AG04449 (cell line): ENCODE measurements around the gene FAM83G.

Experiments used
- CTCF ChIA-PET: fragments of 350-600 bp; formaldehyde crosslinking; extraction: SDS; loops from one replicate; lab custom pipeline; 2021; ENCODE audit warnings: antibody characterized with exemption; lab: Yijun Ruan, JAX
- POLR2A ChIA-PET: fragments of 400-600, 350-600 bp; formaldehyde crosslinking; extraction: SDS; loops from one replicate; lab custom pipeline; 2020; ENCODE audit warnings: antibody characterized with exemption, inconsistent platforms; lab: Yijun Ruan, JAX
- DNase-seq: peaks from one replicate; pipeline ENCODE4 v3.0.0-alpha.2; 2010; ENCODE audit warnings: low read depth, low spot score
- H3K4me3 ChIP-seq: 2 replicates; pipeline ENCODE4 v1.5.1; 2011; ENCODE audit warnings: low read depth, mild to moderate bottlenecking, control low read depth, low read length
- TF ChIP-seq, protein P1 (sequence below): IDR thresholded peaks from one replicate; pipeline ENCODE4 v1.5.1; 2011; ENCODE audit warnings: mild to moderate bottlenecking, moderate library complexity, low read length, control low read depth, inconsistent platforms; ENCODE audit not compliant: insufficient read depth; ENCODE audit errors: missing control alignments

Gene FAM83G

DNA sequence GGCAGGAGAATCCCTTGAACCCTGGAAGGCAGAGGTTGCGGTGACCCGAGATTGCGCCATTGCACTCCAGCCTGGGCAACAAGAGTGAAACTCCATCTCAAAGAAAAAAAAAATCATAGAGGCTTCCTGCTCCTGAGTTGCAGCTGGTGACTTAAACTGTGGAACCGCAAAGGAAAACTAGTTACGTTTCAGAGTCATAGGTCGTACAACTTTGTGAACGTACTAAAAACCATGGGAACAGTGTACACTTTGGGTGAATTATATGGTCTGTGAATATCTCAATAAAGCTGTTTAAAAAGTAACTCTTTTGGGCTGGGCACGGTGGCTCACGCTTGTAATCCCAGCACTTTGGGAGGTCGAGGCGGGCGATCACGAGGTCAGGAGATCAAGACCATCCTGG is 29.0 kb downstream of the FAM83G start:
- ChIA-PET POLR2A (no interaction called here), CTCF (interaction anchor here (11.8 kb wide), 1 partner anchor 12 kb away, joined by 113 read pairs; no protein-coding TSS in a partner anchor)
- TF ChIP-seq, protein P1, sequence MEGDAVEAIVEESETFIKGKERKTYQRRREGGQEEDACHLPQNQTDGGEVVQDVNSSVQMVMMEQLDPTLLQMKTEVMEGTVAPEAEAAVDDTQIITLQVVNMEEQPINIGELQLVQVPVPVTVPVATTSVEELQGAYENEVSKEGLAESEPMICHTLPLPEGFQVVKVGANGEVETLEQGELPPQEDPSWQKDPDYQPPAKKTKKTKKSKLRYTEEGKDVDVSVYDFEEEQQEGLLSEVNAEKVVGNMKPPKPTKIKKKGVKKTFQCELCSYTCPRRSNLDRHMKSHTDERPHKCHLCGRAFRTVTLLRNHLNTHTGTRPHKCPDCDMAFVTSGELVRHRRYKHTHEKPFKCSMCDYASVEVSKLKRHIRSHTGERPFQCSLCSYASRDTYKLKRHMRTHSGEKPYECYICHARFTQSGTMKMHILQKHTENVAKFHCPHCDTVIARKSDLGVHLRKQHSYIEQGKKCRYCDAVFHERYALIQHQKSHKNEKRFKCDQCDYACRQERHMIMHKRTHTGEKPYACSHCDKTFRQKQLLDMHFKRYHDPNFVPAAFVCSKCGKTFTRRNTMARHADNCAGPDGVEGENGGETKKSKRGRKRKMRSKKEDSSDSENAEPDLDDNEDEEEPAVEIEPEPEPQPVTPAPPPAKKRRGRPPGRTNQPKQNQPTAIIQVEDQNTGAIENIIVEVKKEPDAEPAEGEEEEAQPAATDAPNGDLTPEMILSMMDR = no peak
- DNase-seq = no peak
- H3K4me3 ChIP-seq = no peak overlapping the region

DNA sequence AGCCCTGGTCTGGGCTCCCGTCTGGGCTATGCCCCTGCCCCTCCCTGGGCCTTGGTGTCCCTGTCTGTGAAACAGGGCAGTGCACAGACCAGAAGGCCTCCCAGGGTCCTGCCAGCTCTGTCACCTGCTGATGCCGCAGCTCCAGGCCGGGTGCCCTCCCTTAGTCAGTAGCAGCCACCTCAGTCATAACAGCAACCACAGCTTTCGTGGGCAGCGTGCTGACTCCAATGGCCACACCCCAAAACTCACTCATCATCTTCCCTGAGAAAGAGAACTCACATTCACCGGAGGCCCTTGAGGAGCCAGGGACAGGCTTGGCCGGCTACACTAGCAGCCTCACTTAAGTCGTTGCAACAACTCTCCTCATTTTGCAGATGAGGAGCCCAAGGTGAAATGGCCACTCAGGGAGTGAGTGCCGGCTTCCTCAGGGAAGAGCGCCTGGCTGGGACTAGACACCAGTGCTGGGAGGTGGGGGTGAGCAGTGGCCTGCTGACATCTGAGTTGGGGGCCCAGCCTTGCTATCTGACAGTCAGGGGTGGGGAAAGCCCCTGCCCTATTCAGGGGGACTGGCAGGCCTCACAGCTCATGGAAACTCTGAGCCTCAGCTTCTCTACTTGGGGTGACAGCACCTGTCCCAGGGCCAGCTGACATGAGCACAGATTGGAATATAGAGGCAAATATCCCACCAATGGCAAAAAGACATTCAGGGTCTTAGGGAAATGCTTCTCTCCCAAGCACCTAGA is 30.0 kb downstream of the FAM83G start:
- TF ChIP-seq, protein P1 = no peak
- no peak for DNase-seq
- ChIA-PET POLR2A (no interaction called here), CTCF (interaction anchor here (5.5 to 11.8 kb wide), 2 partner anchors 11 to 15 kb away, joined by 48 to 113 read pairs; no protein-coding TSS in a partner anchor)
- no peak overlapping the region for H3K4me3 ChIP-seq

DNA sequence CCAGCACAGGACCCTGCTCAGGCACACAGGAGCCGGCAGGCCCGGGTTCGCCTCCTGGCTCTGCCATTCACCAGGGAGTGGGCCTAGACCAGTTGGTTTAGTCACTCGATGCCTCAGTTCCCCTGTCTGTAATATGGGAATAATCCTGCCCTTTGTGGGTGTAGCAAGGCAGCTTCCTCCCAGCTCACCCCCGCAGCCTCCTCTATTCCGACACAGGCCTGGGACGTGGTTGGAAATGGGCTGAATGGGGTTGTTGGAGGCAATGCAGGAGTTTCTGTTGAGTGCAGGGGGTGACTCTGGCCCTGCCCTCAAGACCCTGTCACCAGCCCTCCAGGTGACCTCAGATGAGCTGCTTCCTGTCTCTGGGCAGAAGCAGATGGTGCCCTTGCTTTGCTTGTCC is 32.8 kb downstream of the FAM83G start:
- no peak for DNase-seq
- ChIA-PET CTCF (interaction anchor here (1.1 to 5.5 kb wide), 2 partner anchors 12 to 22 kb away, joined by 3 to 48 read pairs; no protein-coding TSS in a partner anchor), POLR2A (interaction anchor here (0.7 kb wide), 1 partner anchor 11 kb away, joined by 3 read pairs; no protein-coding TSS in a partner anchor)
- TF ChIP-seq, protein P1 = no peak
- H3K4me3 ChIP-seq = no peak overlapping the region

DNA sequence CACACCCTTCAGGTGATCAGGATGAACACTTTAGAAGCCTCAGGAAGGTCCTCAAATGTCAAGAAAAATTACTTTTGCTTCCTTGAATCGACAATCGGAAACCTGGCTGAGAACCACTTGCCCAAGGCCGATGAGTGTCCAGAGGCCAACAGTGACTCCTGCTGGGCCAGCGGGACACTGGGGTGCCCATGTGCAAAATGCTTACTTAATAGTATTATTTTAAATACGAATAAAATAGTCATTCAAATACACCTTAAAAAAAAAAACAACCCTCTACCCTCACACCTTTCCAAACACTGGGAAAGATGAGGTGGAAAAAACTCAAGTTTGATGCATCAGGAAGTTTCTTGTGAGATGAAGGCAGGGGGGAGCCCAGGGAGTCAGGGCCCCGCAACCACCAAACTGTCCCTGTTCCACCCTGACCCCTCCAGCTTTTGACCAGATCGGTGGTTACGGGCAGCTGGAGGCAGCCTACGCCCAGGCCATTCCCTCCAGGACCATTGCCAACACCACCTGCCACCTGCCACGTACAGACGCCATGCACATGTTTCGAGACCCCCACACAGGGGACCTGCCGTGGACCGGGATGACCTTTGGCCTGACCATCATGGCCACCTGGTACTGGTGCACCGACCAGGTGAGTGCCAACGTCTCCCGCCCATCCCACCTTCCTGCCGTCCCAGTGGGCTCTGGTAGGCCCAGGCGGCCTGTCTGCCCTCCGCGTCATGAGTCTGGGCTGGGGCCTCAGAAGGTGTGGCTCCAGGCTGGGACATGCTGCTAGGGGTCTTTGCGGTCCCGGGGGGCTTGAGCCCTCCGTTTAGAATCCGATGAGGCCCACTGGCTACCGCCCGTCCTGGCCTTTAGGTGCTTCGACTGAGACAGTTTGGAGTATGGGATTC is 33.7 kb downstream of the FAM83G start:
- H3K4me3 ChIP-seq = no peak overlapping the region
- no peak for DNase-seq
- CTCF ChIA-PET = interaction anchor here (5.5 kb wide), 1 partner anchor 11 kb away, joined by 48 read pairs; no protein-coding TSS in a partner anchor
- TF ChIP-seq, protein P1 = no peak
- POLR2A ChIA-PET = no interaction called here

DNA sequence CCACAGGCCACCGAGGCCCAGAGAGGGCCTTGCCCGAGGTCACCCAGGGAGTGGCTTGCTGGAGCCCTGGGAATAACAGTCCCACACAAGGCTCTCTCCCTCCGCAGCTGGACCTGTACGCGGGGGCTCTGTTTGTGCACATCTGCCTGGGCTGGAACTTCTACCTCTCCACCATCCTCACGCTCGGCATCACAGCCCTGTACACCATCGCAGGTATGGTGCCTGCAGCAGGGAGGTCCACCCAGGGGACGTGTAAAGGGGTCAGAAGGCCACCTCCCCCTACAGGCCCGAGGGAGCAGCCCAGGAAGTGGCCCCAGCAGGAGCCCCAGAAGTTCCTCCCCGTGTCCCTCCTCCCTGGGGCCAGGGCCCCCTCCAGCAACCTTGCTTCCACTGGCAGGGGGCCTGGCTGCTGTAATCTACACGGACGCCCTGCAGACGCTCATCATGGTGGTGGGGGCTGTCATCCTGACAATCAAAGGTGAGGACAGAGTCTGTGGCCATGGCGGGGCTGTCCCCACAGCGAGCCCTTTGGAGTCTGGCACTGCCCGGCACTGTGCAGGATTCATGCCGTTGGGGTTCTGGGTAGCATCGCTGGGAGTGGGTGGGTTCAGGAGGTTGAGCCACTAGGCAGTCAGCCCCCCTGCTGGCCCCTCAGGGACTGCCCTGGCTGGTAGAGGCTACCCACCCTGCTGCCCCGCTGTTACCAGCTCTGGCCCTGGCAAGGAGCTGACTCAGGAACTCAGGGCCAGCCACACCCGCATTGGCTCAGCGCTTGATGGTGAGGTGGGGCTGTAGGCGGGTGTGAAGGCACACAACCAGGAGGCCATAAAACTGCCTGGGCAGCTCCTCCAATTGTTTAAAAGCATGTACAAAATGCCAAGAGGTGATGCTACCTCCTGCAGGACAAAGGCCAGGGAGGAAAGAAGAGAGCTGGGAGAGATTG is 35.3 kb downstream of the FAM83G start:
- DNase-seq = no peak
- ChIA-PET POLR2A (no interaction called here), CTCF (interaction anchor here (1.3 to 11.4 kb wide), 3 partner anchors 9 to 11 kb away, joined by 4 to 113 read pairs (median 48); no protein-coding TSS in a partner anchor)
- no peak overlapping the region for H3K4me3 ChIP-seq
- TF ChIP-seq, protein P1 = no peak
